SK-N-SH treated with all-trans-retinoic acid at 6 μM for 48 hours (cell line): ENCODE measurements around the gene HSD17B8.

Experiments used
- BACH2 ChIP-seq: fragments of 250-450 bp; sonication (Bioruptor Pico); IDR thresholded peaks from 2 replicates; pipeline ENCODE4 v1.9.0; 2021; ENCODE audit warnings: mild to moderate bottlenecking, borderline replicate concordance
- ESRRG ChIP-seq: fragments of 250-450 bp; sonication (Bioruptor Pico); IDR thresholded peaks from 2 replicates; pipeline ENCODE4 v1.6.1; 2021; ENCODE audit warnings: mild to moderate bottlenecking
- GLIS3 ChIP-seq: fragments of 250-450 bp; sonication (Bioruptor Pico); IDR thresholded peaks from 2 replicates; pipeline ENCODE4 v1.5.0; 2020; ENCODE audit warnings: mild to moderate bottlenecking, moderate library complexity
- RARB ChIP-seq: fragments of 250-450 bp; sonication (Bioruptor Pico); IDR thresholded peaks from 2 replicates; pipeline ENCODE4 v1.8.0; 2021; ENCODE audit warnings: mild to moderate bottlenecking, moderate library complexity
- SNAI2 ChIP-seq: fragments of 250-450 bp; sonication (Bioruptor Pico); IDR thresholded peaks from 2 replicates; pipeline ENCODE4 v1.5.0; 2020; ENCODE audit warnings: mild to moderate bottlenecking, moderate library complexity
- TCF4 ChIP-seq: fragments of 250-450 bp; sonication (Bioruptor Pico); IDR thresholded peaks from 2 replicates; pipeline ENCODE4 v1.8.0; 2021; ENCODE audit warnings: mild to moderate bottlenecking, moderate library complexity, borderline replicate concordance
- TOX ChIP-seq: fragments of 250-450 bp; sonication (Bioruptor Pico); IDR thresholded peaks from 2 replicates; pipeline ENCODE4 v1.8.0; 2021; ENCODE audit warnings: mild to moderate bottlenecking, moderate library complexity, borderline replicate concordance
- ZC3H10 ChIP-seq: fragments of 250-450 bp; sonication (Bioruptor Pico); IDR thresholded peaks from 2 replicates; pipeline ENCODE4 v1.5.1; 2021; ENCODE audit warnings: mild to moderate bottlenecking, moderate library complexity
- ZFP3 ChIP-seq: fragments of 250-450 bp; sonication (Bioruptor Pico); IDR thresholded peaks from 2 replicates; pipeline ENCODE4 v1.5.0; 2020; ENCODE audit warnings: mild to moderate bottlenecking, moderate library complexity
- ZNF565 ChIP-seq: fragments of 450-650 bp; formaldehyde crosslinking; conservative IDR thresholded peaks from 2 replicates; pipeline ENCODE4 v1.5.0; 2020; ENCODE audit warnings: low read depth, mild to moderate bottlenecking, moderate library complexity
- ZNF70 ChIP-seq: fragments of 450-650 bp; formaldehyde crosslinking; IDR thresholded peaks from 2 replicates; pipeline ENCODE4 v1.5.0; 2020; ENCODE audit warnings: mild to moderate bottlenecking, moderate library complexity
- TF ChIP-seq, protein P1 (sequence below): fragments of 250-450 bp; sonication (Bioruptor Pico); IDR thresholded peaks from 2 replicates; pipeline ENCODE4 v1.5.1; 2020; ENCODE audit warnings: low read depth, mild to moderate bottlenecking, moderate library complexity
- TF ChIP-seq, protein P2 (sequence below): fragments of 250-450 bp; sonication (Bioruptor Pico); IDR thresholded peaks from 2 replicates; pipeline ENCODE4 v1.8.0; 2020; ENCODE audit warnings: mild to moderate bottlenecking, moderate library complexity, borderline replicate concordance

DNA sequence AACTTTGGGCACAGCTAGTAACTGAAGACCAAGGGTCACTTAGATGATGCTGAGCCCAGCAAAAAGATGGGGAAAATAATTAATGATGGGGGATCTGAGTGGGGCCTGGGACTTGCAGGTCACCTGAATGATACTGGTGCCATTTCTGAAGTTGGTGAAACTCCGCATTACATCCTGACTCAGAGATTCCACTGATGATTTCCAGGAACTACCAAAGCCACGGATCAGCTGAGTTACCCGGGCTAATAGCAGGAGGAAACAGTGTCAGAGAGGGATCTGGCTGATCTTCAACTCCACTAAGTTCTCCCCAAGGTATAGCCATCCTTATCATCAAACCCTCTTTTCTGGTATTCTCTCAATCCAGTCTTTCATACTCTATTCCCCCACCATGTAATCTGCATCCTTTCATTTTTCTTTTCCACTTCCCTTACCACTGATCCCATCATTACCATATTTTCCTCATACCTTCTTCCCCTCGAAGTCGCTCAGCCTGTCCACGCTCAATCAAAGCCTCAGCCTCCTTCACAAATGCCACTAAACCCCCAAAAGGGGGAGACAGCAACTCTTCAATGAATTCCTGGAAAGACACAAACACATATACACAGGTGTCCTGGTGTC is 47.0 kb downstream of the HSD17B8 start:
- no peak for TF ChIP-seq ZC3H10
- no peak for TF ChIP-seq GLIS3 (CRISPR knock-in tag)
- TF ChIP-seq, protein P1, sequence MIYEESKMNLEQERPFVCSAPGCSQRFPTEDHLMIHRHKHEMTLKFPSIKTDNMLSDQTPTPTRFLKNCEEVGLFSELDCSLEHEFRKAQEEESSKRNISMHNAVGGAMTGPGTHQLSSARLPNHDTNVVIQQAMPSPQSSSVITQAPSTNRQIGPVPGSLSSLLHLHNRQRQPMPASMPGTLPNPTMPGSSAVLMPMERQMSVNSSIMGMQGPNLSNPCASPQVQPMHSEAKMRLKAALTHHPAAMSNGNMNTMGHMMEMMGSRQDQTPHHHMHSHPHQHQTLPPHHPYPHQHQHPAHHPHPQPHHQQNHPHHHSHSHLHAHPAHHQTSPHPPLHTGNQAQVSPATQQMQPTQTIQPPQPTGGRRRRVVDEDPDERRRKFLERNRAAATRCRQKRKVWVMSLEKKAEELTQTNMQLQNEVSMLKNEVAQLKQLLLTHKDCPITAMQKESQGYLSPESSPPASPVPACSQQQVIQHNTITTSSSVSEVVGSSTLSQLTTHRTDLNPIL (CRISPR knock-in tag) = no peak
- TF ChIP-seq ZNF565 = no peak
- no peak for TF ChIP-seq RARB (CRISPR knock-in tag)
- TF ChIP-seq, protein P2, sequence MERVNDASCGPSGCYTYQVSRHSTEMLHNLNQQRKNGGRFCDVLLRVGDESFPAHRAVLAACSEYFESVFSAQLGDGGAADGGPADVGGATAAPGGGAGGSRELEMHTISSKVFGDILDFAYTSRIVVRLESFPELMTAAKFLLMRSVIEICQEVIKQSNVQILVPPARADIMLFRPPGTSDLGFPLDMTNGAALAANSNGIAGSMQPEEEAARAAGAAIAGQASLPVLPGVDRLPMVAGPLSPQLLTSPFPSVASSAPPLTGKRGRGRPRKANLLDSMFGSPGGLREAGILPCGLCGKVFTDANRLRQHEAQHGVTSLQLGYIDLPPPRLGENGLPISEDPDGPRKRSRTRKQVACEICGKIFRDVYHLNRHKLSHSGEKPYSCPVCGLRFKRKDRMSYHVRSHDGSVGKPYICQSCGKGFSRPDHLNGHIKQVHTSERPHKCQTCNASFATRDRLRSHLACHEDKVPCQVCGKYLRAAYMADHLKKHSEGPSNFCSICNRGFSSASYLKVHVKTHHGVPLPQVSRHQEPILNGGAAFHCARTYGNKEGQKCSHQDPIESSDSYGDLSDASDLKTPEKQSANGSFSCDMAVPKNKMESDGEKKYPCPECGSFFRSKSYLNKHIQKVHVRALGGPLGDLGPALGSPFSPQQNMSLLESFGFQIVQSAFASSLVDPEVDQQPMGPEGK (CRISPR knock-in tag) = no peak
- TF ChIP-seq TOX (CRISPR knock-in tag) = no peak
- TF ChIP-seq ESRRG (CRISPR knock-in tag) = no peak
- TF ChIP-seq ZFP3 (CRISPR knock-in tag) = no peak
- no peak for TF ChIP-seq BACH2 (CRISPR knock-in tag)
- TF ChIP-seq ZNF70 = no peak
- no peak for TF ChIP-seq TCF4
- no peak for TF ChIP-seq SNAI2 (CRISPR knock-in tag)
